NCI-H1092 (cell line): Measurements from ENCODE around the gene CORO6.

Experiments used
- DNase-seq: peaks from one replicate; lab custom pipeline; 2025; lab: John Stamatoyannopoulos, UW

Gene CORO6

GRCh38 chr17:29591146-29591736 lies 31.5 kb downstream of the CORO6 start:
- DNase-seq = no peak

- peak; percentile 52 for DNase-seq
Measured at GRCh38 chr17:29590411-29591145, 32.1 kb downstream of the CORO6 start.

- DNase-seq = peak; percentile 80
Measured at GRCh38 chr17:29589524-29590410, 32.9 kb downstream of the CORO6 start, which contains the start of gene GIT1. Gene GIT1, minus strand, starts transcription at chr17:29589648. Its CDS starts 270 bp downstream, at chr17:29589378.

- DNase-seq = peak; percentile 43
Measured at GRCh38 chr17:29588562-29589411, 33.9 kb downstream of the CORO6 start.

GRCh38 chr17:29588017-29588561 lies 34.6 kb downstream of the CORO6 start:
- no peak for DNase-seq

- no peak for DNase-seq
Measured at GRCh38 chr17:29587591-29587990, 35.1 kb downstream of the CORO6 start.

GRCh38 chr17:29586676-29587469 lies 35.8 kb downstream of the CORO6 start:
- DNase-seq = no peak

- DNase-seq = no peak
Measured at GRCh38 chr17:29585080-29585751, 37.5 kb downstream of the CORO6 start.

GRCh38 chr17:29584452-29585079 lies 38.1 kb downstream of the CORO6 start:
- DNase-seq = no peak

- no peak for DNase-seq
Measured at GRCh38 chr17:29583324-29584248, 39.1 kb downstream of the CORO6 start.

GRCh38 chr17:29582772-29583171 lies 39.9 kb downstream of the CORO6 start:
- no peak for DNase-seq

GRCh38 chr17:29582254-29582765 lies 40.4 kb downstream of the CORO6 start:
- DNase-seq = no peak

GRCh38 chr17:29581583-29582253 lies 41.0 kb downstream of the CORO6 start:
- DNase-seq = no peak

- DNase-seq = peak; percentile 58
Measured at GRCh38 chr17:29579866-29580771, 42.6 kb downstream of the CORO6 start.

- no peak for DNase-seq
Measured at GRCh38 chr17:29578626-29579485, 43.9 kb downstream of the CORO6 start.
